Heart left ventricle (tissue), 16 donors: ENCODE results near the gene WDR70. TPM values are rescaled to one million over a fixed set of nuclear protein-coding genes. Genes with fewer than 3 reads are reported as not detected.
"Not testable (repeated sequence)": the region's sequence is repeated elsewhere in the genome, so short reads cannot be mapped to it uniquely, and the experiment has no call there.

Experiments used
- ATAC-seq, 4 donors: fragments of 200-7000 bp; cut with Tn5 transposase; one replicate each; pipeline ENCODE4 v1.9.1; 2020 to 2022; ENCODE audit warnings: moderate library complexity in 4 of 4, mild to moderate bottlenecking in 3 of 4, moderate number of reproducible peaks in 1 of 4
- DNase-seq, 5 donors: peaks; one replicate each; pipeline ENCODE4 v3.0.0-alpha.2; 2020
- H3K27ac ChIP-seq, 12 donors: fragments of 200-600 bp; sonication (generic) in 4 of 12; one replicate each; pipeline versions ENCODE4 v1.5.0 to v1.8.0; 2016 to 2022; ENCODE audit warnings: mild to moderate bottlenecking in 2 of 12
- H3K27me3 ChIP-seq, 9 donors: fragments of 200-600 bp; sonication (generic) in 2 of 9; one replicate each; pipeline versions ENCODE4 v1.5.1 to v1.8.0; 2016 to 2022; ENCODE audit warnings: mild to moderate bottlenecking in 3 of 9
- H3K36me3 ChIP-seq, 9 donors: fragments of 200-600 bp; sonication (generic) in 2 of 9; one replicate each; pipeline versions ENCODE4 v1.5.0 to v1.8.0; 2018 to 2022; ENCODE audit warnings: mild to moderate bottlenecking in 2 of 9
- H3K4me1 ChIP-seq, 12 donors: fragments of 200-600 bp; sonication (generic) in 4 of 12; one replicate each; pipeline versions ENCODE4 v1.5.0 to v1.8.0; 2016 to 2022; ENCODE audit warnings: mild to moderate bottlenecking in 3 of 12
- H3K4me3 ChIP-seq, 12 donors: fragments of 200-600 bp; sonication (generic) in 4 of 12; one replicate each; pipeline versions ENCODE4 v1.5.0 to v1.8.0; 2017 to 2022; ENCODE audit warnings: mild to moderate bottlenecking in 9 of 12, moderate library complexity in 4 of 12
- H3K9me3 ChIP-seq, 12 donors: fragments of 200-600 bp; sonication (generic) in 4 of 12; one replicate each; pipeline versions ENCODE4 v1.5.0 to v1.8.0; 2016 to 2022; ENCODE audit warnings: mild to moderate bottlenecking in 1 of 12
- CTCF ChIP-seq, 12 donors: fragments of 200-600 bp; sonication (generic) in 4 of 12; IDR thresholded peaks; one replicate each; pipeline versions ENCODE4 v1.5.0 to v1.8.0; 2018 to 2022; ENCODE audit warnings: antibody characterized with exemption in 12 of 12, mild to moderate bottlenecking in 5 of 12
- POLR2A ChIP-seq, 2 donors: fragments of 450-650 bp; IDR thresholded peaks; one replicate each; pipeline ENCODE4 v1.6.1; 2017; ENCODE audit warnings: antibody characterized with exemption in 2 of 2, mild to moderate bottlenecking in 2 of 2, moderate library complexity in 2 of 2
- WGBS, 4 donors: extraction: QIAGEN DNeasy Blood & Tissue Kit in 2 of 4; methylation state at CpG; one replicate each; pipeline versions ENCODE4 v1.1.5 to v1.1.7; 2013 to 2018; 5-methylcytosine and 5-hydroxymethylcytosine counted together
- intact Hi-C, 10 donors: fragments of 100-400 bp; cut with DNase I; formaldehyde crosslinking; loops; one replicate each; pipeline versions ENCODE4 v1.11.1 to v1.14.2; 2022
- polyA plus RNA-seq, 2 donors: library from polyadenylated mRNA; stranded (reverse); fragments of 200-250 nt; gene quantifications; one replicate each; pipeline ENCODE4 v1.2.3, GENCODE V29; 2013
- total RNA-seq, 9 donors: library from RNA; depleted of rRNA in 2 of 9; stranded (reverse); fragments of >200 nt in 2 of 9; fragmentation: NEBNext Ultra II Directional in 3 of 9; extraction: Animal tissue kit (Norgen Biotek cat#: 25700) in 3 of 9; gene quantifications; one replicate each; pipeline versions ENCODE4 v1.1.0 to v1.2.4, GENCODE V29; 2016 to 2023
- donor health status: ischemic (EF 13 %, LVEDD 7.1; RV severe dilation, severe dysfunction).
- donor health status: healthy with polysubstance abuse.
- donor health status: DM: no; HTN: yes; CAD: no.
- donor health status: DM: no; HTN: no; CAD: no.
- donor health status: ischemic (EF 25% LVEDD 6.9; RV normal size, moderate dysfunction).
- donor health status: ischemic (EF 25% LVEDD 5.7; RV mildly dilated, moderate dysfunction).
- donor health status: healthy.
- donor health status: DM: yes; HTN: yes; CAD: no.
- donor health status: ischemic (EF 35%, LVEDD 5.7; RV mildly dilated, moderate dysfunction).
- donor health status: nonischemic (EF 11% LVEDD 7.7; RV severe dilation, severe dysfunction).
- donor health status: DM: yes; HTN: yes; CAD: no.
- donor health status: PGD.
- donor health status: ischemic (EF 29% LVEDD 5.4; RV normal size, mild dysfunction).
- donor health status: nonischemic (EF 23%, LVEDD 6.1; RV moderate dilation, normal function).

Gene WDR70
- total and polyA plus RNA-seq, 11 donors = 6.0 to 31.3 (median 13.6) TPM

DNA sequence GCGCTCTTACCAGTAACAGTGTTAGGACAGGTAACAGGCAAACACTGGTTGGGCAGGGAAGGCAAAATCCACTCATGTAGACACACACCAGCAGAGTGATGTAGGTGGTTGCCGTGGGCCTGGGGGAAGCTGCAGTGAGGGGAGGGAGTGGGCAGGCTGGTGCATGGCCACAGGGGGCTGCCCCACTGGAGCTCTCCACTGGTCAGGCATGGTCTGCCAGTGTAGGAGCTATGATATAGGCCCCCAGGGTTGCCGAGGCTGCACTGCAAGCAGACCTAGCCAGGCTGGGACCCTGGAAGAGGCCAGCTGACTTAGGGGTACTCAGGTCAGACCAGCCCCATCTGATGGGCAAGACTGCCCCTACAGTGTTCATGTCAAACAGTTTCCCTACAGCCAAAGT lies 306.1 kb downstream of the WDR70 start:
- intact Hi-C loops = no loop called here
- 96 to 100% (median 97%) methylated on average over 2 to 3 of the region's 3 CpGs for WGBS, 4 donors

DNA sequence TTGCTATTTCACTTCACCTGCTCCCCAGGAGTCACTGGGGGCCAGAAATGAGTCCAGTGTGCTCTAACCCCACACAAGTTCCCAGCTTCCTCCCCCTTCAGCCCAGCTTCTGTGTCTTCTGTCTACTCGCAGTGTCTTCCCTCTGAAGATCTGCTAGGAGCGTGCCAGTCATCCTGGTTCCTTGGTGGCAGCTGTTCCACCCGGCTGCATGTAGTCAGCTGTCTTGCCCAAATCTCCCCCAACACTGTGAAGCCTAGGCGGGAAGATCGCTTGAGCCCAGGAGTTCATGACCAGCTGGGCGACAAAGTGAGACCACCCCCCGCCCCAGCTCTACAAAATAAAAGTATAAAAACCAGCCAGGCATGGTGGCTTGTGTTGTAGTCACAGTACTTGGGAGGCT lies 306.7 kb downstream of the WDR70 start:
- WGBS, 4 donors = 92 to 99% (median 97%) methylated on average over 7 of the region's 7 CpGs
- Histone ChIP-seq H3K4me3 (no peak overlapping the region), H3K27ac (no peak overlapping the region), H3K27me3 (no peaks in the 10 kb centered on the region), H3K36me3 (peaks cover 0 to 8% (median 0%) of the 10 kb centered on the region in 9 donors), H3K4me1 (no peaks in the 10 kb centered on the region), H3K9me3 (peaks cover 0 to 9% (median 0%) of the 10 kb centered on the region in 12 donors)
- TF ChIP-seq CTCF (IDR thresholded peaks at IDR 0.05) (no peak), POLR2A (IDR thresholded peaks at IDR 0.05) (no peak)
- no peak for DNase-seq
- no peak for ATAC-seq
- intact Hi-C loops = no loop called here

More for the DNA sequence above, 306.1 kb downstream of the WDR70 start:
- peaks cover 0 to 8% (median 0%) of the 10 kb centered on the region in 9 donors for H3K36me3 ChIP-seq
- no peaks in the 10 kb centered on the region for H3K4me1 ChIP-seq
- no peak overlapping the region for H3K4me3 ChIP-seq
- no peak for ATAC-seq
- DNase-seq = no peak
- H3K9me3 ChIP-seq = peaks cover 0 to 9% (median 0%) of the 10 kb centered on the region in 12 donors
- no peak overlapping the region for H3K27ac ChIP-seq
- TF ChIP-seq POLR2A (IDR thresholded peaks at IDR 0.05) (no peak), CTCF (IDR thresholded peaks at IDR 0.05) (no peak)
- no peaks in the 10 kb centered on the region for H3K27me3 ChIP-seq

DNA sequence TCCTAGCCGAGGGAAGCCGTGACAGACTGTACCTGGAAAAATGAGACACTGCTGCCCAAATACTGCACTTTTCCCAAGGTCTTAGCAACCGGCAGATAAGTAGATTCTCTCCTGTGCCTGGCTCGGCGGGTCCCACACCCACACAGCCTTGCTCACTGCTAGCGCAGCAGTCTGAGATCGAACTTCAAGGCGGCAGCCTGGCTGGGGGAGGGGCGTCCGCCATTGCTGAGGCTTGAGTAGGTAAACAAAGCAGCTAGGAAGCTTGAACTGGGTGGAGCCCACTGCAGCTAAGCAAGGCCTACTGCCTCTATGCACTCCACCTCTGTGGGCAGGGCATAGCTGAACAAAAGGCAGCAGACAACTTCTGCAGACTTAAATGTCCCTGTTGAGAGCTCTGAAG lies 309.8 kb downstream of the WDR70 start:
- H3K4me3 ChIP-seq, intact Hi-C loops, H3K9me3 ChIP-seq, ATAC-seq, H3K27ac ChIP-seq, H3K4me1 ChIP-seq, H3K27me3 ChIP-seq, DNase-seq, H3K36me3 ChIP-seq: not testable (repeated sequence)
- 95 to 97% (median 96%) methylated on average over 5 to 10 of the region's 10 CpGs for WGBS, 4 donors

GRCh38 chr5:37694333-37694732 lies 315.2 kb downstream of the WDR70 start:
- DNase-seq, ATAC-seq, H3K27me3 ChIP-seq, H3K27ac ChIP-seq, H3K4me1 ChIP-seq, H3K4me3 ChIP-seq, intact Hi-C loops: not testable (repeated sequence)
- H3K36me3 ChIP-seq = peaks cover 0 to 22% (median 8%) of the 10 kb centered on the region in 9 donors
- H3K9me3 ChIP-seq = peaks cover 0 to 12% (median 0%) of the 10 kb centered on the region in 12 donors
- 95 to 97% (median 97%) methylated on average over 5 of the region's 5 CpGs for WGBS, 4 donors

DNA sequence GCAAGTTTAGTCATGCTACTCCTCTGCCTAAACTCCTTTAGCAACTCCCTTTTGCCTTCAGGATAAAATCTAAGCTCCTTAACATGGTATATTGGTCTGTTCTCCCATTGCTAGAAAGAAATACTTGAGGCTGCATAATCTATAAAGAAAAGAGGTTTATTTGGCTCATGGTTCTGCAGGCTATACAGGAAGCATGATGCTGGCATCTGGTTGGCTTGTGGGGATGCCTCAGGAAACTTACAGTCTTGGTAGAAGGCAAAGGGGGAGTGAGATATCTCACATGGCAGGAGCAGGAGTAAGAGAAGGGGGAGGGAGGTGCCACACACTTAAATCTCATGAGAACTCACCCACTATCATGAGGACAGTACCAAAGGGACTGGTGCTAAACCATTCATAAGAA lies 315.7 kb downstream of the WDR70 start:
- H3K4me3 ChIP-seq = no peak overlapping the region
- peaks cover 0 to 12% (median 0%) of the 10 kb centered on the region in 12 donors for H3K9me3 ChIP-seq
- no peak overlapping the region for H3K27ac ChIP-seq
- no peak for TF ChIP-seq POLR2A (IDR thresholded peaks at IDR 0.05)
- TF ChIP-seq CTCF (IDR thresholded peaks at IDR 0.05) = no peak
- ATAC-seq (no peak), DNase-seq (no peak)
- H3K27me3 ChIP-seq = no peaks in the 10 kb centered on the region
- intact Hi-C loops = no loop called here
- no peaks in the 10 kb centered on the region for H3K4me1 ChIP-seq
- peaks cover 0 to 27% (median 10%) of the 10 kb centered on the region in 9 donors for H3K36me3 ChIP-seq
